NK-92 treated with Interleukin-12 subunit alpha and Interleukin-12 subunit beta, amount 100 ng/mL, for 24 hours (cell line): ENCODE measurements around the gene COMMD3.

Source experiments
- DNase-seq: peaks from one replicate; lab custom pipeline; 2025; lab: John Stamatoyannopoulos, UW

COMMD3 gene

GRCh38 chr10:22366771-22367170, 50.6 kb downstream of the COMMD3 start:
- DNase-seq = no peak

GRCh38 chr10:22367471-22367870, 51.3 kb downstream of the COMMD3 start:
- no peak for DNase-seq

- no peak for DNase-seq
Observed at GRCh38 chr10:22368402-22368801, 52.2 kb downstream of the COMMD3 start.

DNA sequence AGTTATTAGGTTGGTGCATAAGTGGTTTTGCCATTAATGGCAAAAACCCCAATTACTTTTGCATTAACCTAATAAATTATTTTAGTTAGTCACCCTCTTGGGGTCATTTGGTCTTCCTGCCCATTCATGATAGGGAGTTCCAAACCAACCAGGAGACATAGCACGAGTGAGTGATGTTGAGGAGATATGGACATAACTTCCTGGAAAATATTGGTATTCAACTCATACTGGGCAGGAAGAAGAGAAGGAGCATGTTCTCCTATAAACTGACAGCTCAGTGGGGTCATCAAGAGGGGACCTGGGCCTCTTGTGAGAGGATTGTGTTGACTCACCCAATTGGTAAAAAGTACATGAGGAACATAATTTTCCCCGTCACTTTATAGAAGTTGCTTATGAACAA, 52.8 kb downstream of the COMMD3 start:
- no peak for DNase-seq

- DNase-seq = no peak
Observed at GRCh38 chr10:22369434-22370072, 53.4 kb downstream of the COMMD3 start.
